Calu3 (cell line): ENCODE results near the gene ZNF335. TPM values are rescaled to one million over a fixed set of nuclear protein-coding genes. Genes with fewer than 3 reads are reported as not detected.
"Not testable (repeated sequence)": the region's sequence is repeated elsewhere in the genome, so short reads cannot be mapped to it uniquely, and the experiment has no call there.

Experiments
- BruUV-seq: library from RNA; stranded (reverse); fragments of 400-500 nt; replicated peaks from 2 replicates; lab custom pipeline; 2021; lab: Mats Ljungman, UMichigan
- CTCF ChIA-PET: fragments of 300-600 bp; sonication (Branson Sonifier 250); formaldehyde crosslinking; loops from one replicate; lab custom pipeline; 2022; ENCODE audit warnings: antibody characterized with exemption; lab: Charles Lee
- DNase-seq: peaks from one replicate; pipeline ENCODE4 v3.0.0; 2022
- H3K27ac Mint-ChIP-seq: one replicate; pipeline ENCODE4 v1.8.0; 2022; ENCODE audit warnings: mixed read lengths; ENCODE audit not compliant: unreplicated experiment
- H3K27me3 Mint-ChIP-seq: one replicate; pipeline ENCODE4 v1.8.0; 2022; ENCODE audit warnings: mixed read lengths; ENCODE audit not compliant: unreplicated experiment
- H3K36me3 Mint-ChIP-seq: one replicate; pipeline ENCODE4 v1.8.0; 2022; ENCODE audit warnings: mild to moderate bottlenecking, moderate library complexity, mixed read lengths; ENCODE audit not compliant: insufficient read depth, unreplicated experiment
- H3K4me1 Mint-ChIP-seq: one replicate; pipeline ENCODE4 v1.8.0; 2022; ENCODE audit warnings: mild to moderate bottlenecking, low read depth, mixed read lengths; ENCODE audit not compliant: unreplicated experiment
- H3K4me3 Mint-ChIP-seq: one replicate; pipeline ENCODE4 v1.8.0; 2022; ENCODE audit warnings: mild to moderate bottlenecking, low read depth, moderate library complexity, mixed read lengths; ENCODE audit not compliant: unreplicated experiment
- H3K9me3 Mint-ChIP-seq: one replicate; pipeline ENCODE4 v1.8.0; 2022; ENCODE audit warnings: low read depth, mixed read lengths; ENCODE audit not compliant: unreplicated experiment
- intact Hi-C: fragments of 100-400 bp; cut with micrococcal nuclease; formaldehyde crosslinking; loops from one replicate; pipeline ENCODE4 v1.10.0; 2022; ENCODE audit not compliant: unreplicated experiment
- total RNA-seq: library from RNA; stranded (reverse); gene quantifications from 2 replicates; pipeline ENCODE4 v1.2.3, GENCODE V29; 2022
- TF ChIP-seq, protein P1 (sequence below): fragments of 200-600 bp; IDR thresholded peaks from one replicate; pipeline ENCODE4 v1.8.0; 2022; ENCODE audit warnings: antibody characterized with exemption; ENCODE audit not compliant: unreplicated experiment

ZNF335 gene
- total RNA-seq, 1 experiment from 2014 or later: 31.9 TPM

DNA sequence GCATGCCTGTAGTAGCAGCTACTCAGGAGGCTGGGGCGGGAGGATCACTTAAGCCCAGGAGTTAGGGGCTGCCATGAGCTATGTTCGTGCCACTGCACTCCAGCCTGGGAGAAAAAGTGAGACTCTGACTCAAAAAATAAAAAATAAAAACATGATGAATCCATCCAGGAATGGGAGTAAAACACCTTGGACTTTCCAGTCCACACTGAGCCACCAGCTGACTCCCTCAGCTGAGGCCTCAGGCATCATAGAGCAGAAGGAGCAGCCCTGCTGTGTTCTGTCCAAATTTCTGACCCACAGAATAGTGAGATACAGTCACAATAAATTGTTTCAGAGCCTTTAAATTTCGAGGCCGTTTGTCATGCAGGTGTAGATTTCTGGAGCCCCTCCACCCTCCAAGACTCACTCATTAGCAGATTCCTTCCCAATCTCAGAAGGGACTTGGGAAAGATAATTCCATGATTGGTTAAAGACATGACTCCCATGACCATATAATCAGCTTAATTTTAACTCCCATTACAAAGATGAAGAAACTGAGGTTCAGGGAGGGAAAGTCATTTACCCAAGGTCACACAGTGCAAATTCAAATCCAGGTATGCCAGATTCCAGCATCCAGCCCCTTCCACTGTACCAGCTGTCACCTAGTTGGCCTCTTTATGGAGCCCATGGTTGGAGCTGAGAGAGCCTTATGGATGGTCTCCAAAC, 27.7 kb upstream of the ZNF335 start:
- BruUV-seq: no TSS peak
- TF ChIP-seq, protein P1, sequence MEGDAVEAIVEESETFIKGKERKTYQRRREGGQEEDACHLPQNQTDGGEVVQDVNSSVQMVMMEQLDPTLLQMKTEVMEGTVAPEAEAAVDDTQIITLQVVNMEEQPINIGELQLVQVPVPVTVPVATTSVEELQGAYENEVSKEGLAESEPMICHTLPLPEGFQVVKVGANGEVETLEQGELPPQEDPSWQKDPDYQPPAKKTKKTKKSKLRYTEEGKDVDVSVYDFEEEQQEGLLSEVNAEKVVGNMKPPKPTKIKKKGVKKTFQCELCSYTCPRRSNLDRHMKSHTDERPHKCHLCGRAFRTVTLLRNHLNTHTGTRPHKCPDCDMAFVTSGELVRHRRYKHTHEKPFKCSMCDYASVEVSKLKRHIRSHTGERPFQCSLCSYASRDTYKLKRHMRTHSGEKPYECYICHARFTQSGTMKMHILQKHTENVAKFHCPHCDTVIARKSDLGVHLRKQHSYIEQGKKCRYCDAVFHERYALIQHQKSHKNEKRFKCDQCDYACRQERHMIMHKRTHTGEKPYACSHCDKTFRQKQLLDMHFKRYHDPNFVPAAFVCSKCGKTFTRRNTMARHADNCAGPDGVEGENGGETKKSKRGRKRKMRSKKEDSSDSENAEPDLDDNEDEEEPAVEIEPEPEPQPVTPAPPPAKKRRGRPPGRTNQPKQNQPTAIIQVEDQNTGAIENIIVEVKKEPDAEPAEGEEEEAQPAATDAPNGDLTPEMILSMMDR: no peak
- Mint-ChIP-seq H3K27ac (no peak overlapping the region), H3K9me3 (no peaks in the 10 kb centered on the region), H3K27me3 (peaks cover 61% of the 10 kb centered on the region), H3K4me1 (peaks cover 15% of the 10 kb centered on the region), H3K4me3 (no peak overlapping the region), H3K36me3 (no peaks in the 10 kb centered on the region)
- intact Hi-C loops: no loop called here
- DNase-seq: no peak
- CTCF ChIA-PET: interaction anchor here (1.7 kb wide), 1 partner anchor 13 kb away, joined by 8 read pairs; no protein-coding TSS in a partner anchor

DNA sequence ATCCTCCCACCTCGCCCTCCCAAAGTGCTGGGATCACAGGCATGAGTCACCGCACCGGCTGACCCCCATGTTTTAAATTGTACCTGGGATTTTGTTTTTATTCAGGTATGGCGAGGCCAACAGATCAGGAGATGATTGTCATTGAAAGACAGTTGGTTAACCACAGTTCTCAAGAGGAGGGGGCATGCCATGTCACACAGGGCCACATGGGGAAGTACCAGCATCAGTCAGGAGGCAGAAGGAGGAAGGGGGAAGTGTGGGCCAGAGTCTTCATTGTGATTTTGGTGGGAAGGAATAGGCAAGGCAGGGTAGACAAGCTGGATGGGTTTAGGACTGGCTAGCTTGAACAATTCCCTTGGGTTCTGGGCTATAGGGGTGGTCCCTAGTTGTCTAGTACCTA, 26.8 kb upstream of the ZNF335 start:
- no TSS peak for BruUV-seq
- H3K4me3 Mint-ChIP-seq: no peak overlapping the region
- H3K9me3 Mint-ChIP-seq: no peaks in the 10 kb centered on the region
- TF ChIP-seq, protein P1: no peak
- CTCF ChIA-PET: interaction anchor here (1.7 kb wide), 1 partner anchor 12 kb away, joined by 8 read pairs; no protein-coding TSS in a partner anchor
- intact Hi-C loops: no loop called here
- no peak for DNase-seq
- peaks cover 51% of the 10 kb centered on the region for H3K27me3 Mint-ChIP-seq
- peaks cover 22% of the 10 kb centered on the region for H3K4me1 Mint-ChIP-seq
- H3K36me3 Mint-ChIP-seq: no peaks in the 10 kb centered on the region
- no peak overlapping the region for H3K27ac Mint-ChIP-seq

DNA sequence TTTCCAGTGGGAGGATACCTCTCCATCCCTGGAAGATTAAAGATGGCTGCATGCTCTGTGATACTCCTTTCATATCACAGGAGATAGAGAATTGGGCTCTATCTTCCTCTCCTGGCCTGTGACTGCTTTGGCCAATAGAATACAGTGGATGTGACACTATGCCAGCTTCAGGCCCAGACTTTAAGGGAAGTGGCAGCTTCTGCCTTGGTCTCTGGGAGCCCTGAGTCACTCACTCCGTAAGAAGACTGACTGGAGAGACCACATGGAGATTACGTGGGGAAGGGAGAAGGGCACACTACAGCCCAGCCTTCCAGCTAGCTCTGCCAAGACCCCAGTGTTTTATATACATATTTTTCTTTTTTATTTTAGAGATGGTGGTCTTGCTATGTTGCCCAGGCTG, 26.3 kb upstream of the ZNF335 start:
- peaks cover 26% of the 10 kb centered on the region for H3K4me1 Mint-ChIP-seq
- no peak overlapping the region for H3K4me3 Mint-ChIP-seq
- peaks cover under 1% of the 10 kb centered on the region for H3K36me3 Mint-ChIP-seq
- no peak for DNase-seq
- intact Hi-C loops: no loop called here
- no peaks in the 10 kb centered on the region for H3K9me3 Mint-ChIP-seq
- peaks cover 47% of the 10 kb centered on the region for H3K27me3 Mint-ChIP-seq
- TF ChIP-seq, protein P1: no peak
- no TSS peak for BruUV-seq
- CTCF ChIA-PET: interaction anchor here (1.7 kb wide), 1 partner anchor 11 kb away, joined by 8 read pairs; no protein-coding TSS in a partner anchor
- H3K27ac Mint-ChIP-seq: no peak overlapping the region

DNA sequence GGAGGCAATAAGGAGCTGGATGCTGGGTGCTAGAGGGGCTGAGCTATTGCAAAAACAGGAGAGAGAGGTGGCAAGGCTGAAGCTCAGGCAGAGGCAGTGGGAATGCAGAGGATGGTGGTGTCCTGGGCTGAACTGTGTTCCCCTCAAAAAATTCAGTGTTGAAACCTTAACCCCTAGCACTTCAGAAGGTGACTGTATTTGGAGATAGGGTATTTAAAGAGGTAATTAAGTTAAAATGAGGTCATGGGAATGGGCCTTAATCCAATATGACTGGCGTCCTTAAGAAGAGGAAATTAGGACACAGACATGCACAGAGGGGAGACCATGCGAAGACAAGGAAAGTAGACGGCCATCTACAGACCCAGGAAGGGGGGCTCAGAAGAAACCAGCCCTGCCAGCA, 25.2 kb upstream of the ZNF335 start:
- no peak for DNase-seq
- intact Hi-C loops: no loop called here
- H3K36me3 Mint-ChIP-seq: peaks cover 7% of the 10 kb centered on the region
- no peak overlapping the region for H3K27ac Mint-ChIP-seq
- H3K27me3 Mint-ChIP-seq: peaks cover 42% of the 10 kb centered on the region
- CTCF ChIA-PET: no interaction called here
- H3K9me3 Mint-ChIP-seq: no peaks in the 10 kb centered on the region
- BruUV-seq: no TSS peak
- H3K4me1 Mint-ChIP-seq: peaks cover 33% of the 10 kb centered on the region
- TF ChIP-seq, protein P1: no peak
- no peak overlapping the region for H3K4me3 Mint-ChIP-seq

DNA sequence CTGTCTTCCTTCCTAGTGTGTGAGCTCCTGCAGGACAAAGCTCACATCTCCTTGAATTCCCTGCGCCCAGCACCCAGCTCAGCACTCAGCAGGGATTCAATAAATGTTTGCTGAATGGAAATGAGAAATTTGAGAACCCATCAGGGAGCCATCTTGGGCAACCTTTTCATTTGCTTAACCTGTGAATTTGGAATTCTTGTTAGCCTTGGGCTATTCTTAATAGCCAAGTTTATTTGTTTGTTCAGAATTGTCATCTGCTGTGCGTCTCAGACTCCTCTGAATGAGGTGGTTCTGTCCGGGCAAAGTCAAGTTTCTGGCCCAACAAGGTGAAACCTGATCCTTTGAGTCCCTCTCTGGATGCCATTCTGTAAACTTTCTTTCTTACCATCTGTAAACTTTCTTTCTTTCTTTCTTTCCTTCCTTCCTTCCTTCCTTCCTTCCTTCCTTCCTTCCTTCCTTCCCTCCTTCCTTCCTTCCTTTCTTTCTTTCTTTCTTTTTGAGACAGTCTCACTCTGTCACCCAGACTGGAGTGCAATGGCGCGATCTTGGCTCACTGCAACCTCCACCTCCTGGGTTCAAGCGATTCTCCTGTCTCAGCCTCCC, 23.6 kb upstream of the ZNF335 start:
- H3K4me3 Mint-ChIP-seq, DNase-seq, H3K27ac Mint-ChIP-seq, H3K9me3 Mint-ChIP-seq, CTCF ChIA-PET, BruUV-seq, H3K36me3 Mint-ChIP-seq, intact Hi-C loops: not testable (repeated sequence)
- peaks cover 37% of the 10 kb centered on the region for H3K27me3 Mint-ChIP-seq
- peaks cover 33% of the 10 kb centered on the region for H3K4me1 Mint-ChIP-seq
